CD14-positive monocyte (primary cell): ENCODE measurements around the gene SPRY1. TPM values are rescaled to one million over a fixed set of nuclear protein-coding genes. Genes with fewer than 3 reads are reported as not detected.

Experiments used
- DNase-seq, 3 donors: peaks; one replicate each; pipeline ENCODE4 v3.0.0-alpha.2; 2011 to 2022
- H2AFZ ChIP-seq: 2 replicates; pipeline ENCODE4 v1.6.0; 2012; ENCODE audit warnings: mild to moderate bottlenecking, low read depth, low read length, inconsistent platforms; ENCODE audit not compliant: insufficient read depth, poor library complexity, severe bottlenecking
- H3K27ac ChIP-seq, 2 donors: 1 replicate in 1 of 2; 2 replicates in 1 of 2; pipeline ENCODE4 v1.5.1; 2012 to 2013; ENCODE audit warnings: low read length in 2 of 2, control low read depth in 1 of 2, inconsistent platforms in 1 of 2, low read depth in 1 of 2, mild to moderate bottlenecking in 1 of 2
- H3K27me3 ChIP-seq, 2 donors: one replicate each; pipeline versions ENCODE4 v1.6.0 to v1.6.1; 2011 to 2013; ENCODE audit warnings: low read length in 2 of 2; ENCODE audit not compliant: control insufficient read depth in 2 of 2, insufficient read depth in 2 of 2
- H3K36me3 ChIP-seq, 2 donors: replicated peaks in 1 of 2; 1 replicate in 1 of 2; 2 replicates in 1 of 2; pipeline versions ENCODE4 v1.5.1 to v1.6.1; 2012 to 2013; ENCODE audit warnings: low read length in 2 of 2, control low read depth in 1 of 2, inconsistent platforms in 1 of 2, mild to moderate bottlenecking in 1 of 2; ENCODE audit not compliant: insufficient read depth in 2 of 2, control insufficient read depth in 1 of 2
- H3K4me1 ChIP-seq, 2 donors: 1 replicate in 1 of 2; 2 replicates in 1 of 2; pipeline versions ENCODE4 v1.5.1 to v1.6.1; 2012 to 2013; ENCODE audit warnings: low read length in 2 of 2, control low read depth in 1 of 2, inconsistent platforms in 1 of 2, mild to moderate bottlenecking in 1 of 2, moderate library complexity in 1 of 2; ENCODE audit not compliant: insufficient read depth in 2 of 2, control insufficient read depth in 1 of 2
- H3K4me2 ChIP-seq: replicated peaks from 2 replicates; pipeline ENCODE3; 2012; ENCODE audit warnings: low read length, moderate library complexity, mild to moderate bottlenecking; ENCODE audit not compliant: poor library complexity, severe bottlenecking; ENCODE audit errors: extremely low read depth
- H3K4me3 ChIP-seq, 3 experiments: fragments of 200-600 bp in 1 of 3; sonication (generic) in 1 of 3; replicated peaks in 1 of 3; 1 replicate in 2 of 3; 2 replicates in 1 of 3; pipeline ENCODE4 v1.5.1; 2011 to 2013; ENCODE audit warnings: low read length in 3 of 3, mild to moderate bottlenecking in 3 of 3, control low read depth in 2 of 3, low read depth in 2 of 3, inconsistent platforms in 1 of 3, moderate library complexity in 1 of 3
- H3K79me2 ChIP-seq: 2 replicates; pipeline ENCODE4 v1.6.0; 2012; ENCODE audit warnings: mild to moderate bottlenecking, control low read depth, inconsistent platforms, low read length, moderate library complexity; ENCODE audit not compliant: insufficient read depth
- H3K9ac ChIP-seq: 2 replicates; pipeline ENCODE4 v1.6.0; 2017; ENCODE audit warnings: low read length, mild to moderate bottlenecking; ENCODE audit not compliant: insufficient read depth, poor library complexity, severe bottlenecking
- H3K9me3 ChIP-seq, 2 donors: replicated peaks in 1 of 2; 1 replicate in 1 of 2; 2 replicates in 1 of 2; pipeline versions ENCODE4 v1.5.1 to v1.6.1; 2012 to 2013; ENCODE audit warnings: low read length in 2 of 2, control low read depth in 1 of 2; ENCODE audit not compliant: control insufficient read depth in 1 of 2, insufficient read depth in 1 of 2
- H4K20me1 ChIP-seq: 2 replicates; pipeline ENCODE4 v1.6.0; 2012; ENCODE audit warnings: mild to moderate bottlenecking, low read length, control low read depth, moderate library complexity; ENCODE audit not compliant: insufficient read depth
- H3K27ac Mint-ChIP-seq, 7 donors: one replicate each; pipeline ENCODE4 v1.8.0; 2020; ENCODE audit warnings: mild to moderate bottlenecking in 7 of 7, mixed read lengths in 7 of 7, moderate library complexity in 6 of 7, inconsistent platforms in 2 of 7
- H3K27me3 Mint-ChIP-seq, 3 donors: one replicate each; pipeline ENCODE4 v1.8.0; 2021 to 2022; ENCODE audit warnings: low read depth in 3 of 3, mild to moderate bottlenecking in 3 of 3, mixed read lengths in 3 of 3, moderate library complexity in 3 of 3, inconsistent platforms in 1 of 3
- H3K36me3 Mint-ChIP-seq, 2 donors: one replicate each; pipeline ENCODE4 v1.8.0; 2020; ENCODE audit warnings: mixed read lengths in 2 of 2, inconsistent platforms in 1 of 2, mild to moderate bottlenecking in 1 of 2
- H3K4me1 Mint-ChIP-seq: one replicate; pipeline ENCODE4 v1.8.0; 2020; ENCODE audit warnings: mild to moderate bottlenecking, mixed read lengths
- H3K4me3 Mint-ChIP-seq, 2 donors: one replicate each; pipeline ENCODE4 v1.8.0; 2020; ENCODE audit warnings: mild to moderate bottlenecking in 2 of 2, mixed read lengths in 2 of 2, moderate library complexity in 1 of 2
- H3K9me3 Mint-ChIP-seq, 7 donors: one replicate each; pipeline ENCODE4 v1.8.0; 2020 to 2022; ENCODE audit warnings: mixed read lengths in 7 of 7, mild to moderate bottlenecking in 6 of 7, moderate library complexity in 6 of 7, inconsistent platforms in 2 of 7
- WGBS: methylation state at CpG from one replicate; pipeline ENCODE4 v1.1.5; 2013; ENCODE audit warnings: missing lambda C conversion rate; ENCODE audit not compliant: insufficient coverage; 5-methylcytosine and 5-hydroxymethylcytosine counted together
- intact Hi-C, 2 donors: fragments of 100-400 bp; cut with micrococcal nuclease; formaldehyde crosslinking; loops; one replicate each; pipeline versions ENCODE4 v1.15.0 to v1.15.1; 2023
- polyA plus RNA-seq, 3 donors: library from polyadenylated mRNA; depleted of rRNA in 1 of 3; unstranded in 2 of 3; stranded (reverse) in 1 of 3; fragments of 300-500 nt in 2 of 3; fragments of >200 nt in 1 of 3; fragmentation: Illumina TruSeq in 2 of 3; gene quantifications; 1 replicate in 2 of 3; 2 replicates in 1 of 3; pipeline ENCODE4 v1.2.3, GENCODE V29; 2012 to 2021
- TF ChIP-seq, protein P1 (sequence below): fragments of 200-600 bp; IDR thresholded peaks from one replicate; pipeline ENCODE4 v1.8.0; 2022; ENCODE audit warnings: antibody characterized with exemption, mild to moderate bottlenecking

The SPRY1 gene
- polyA plus RNA-seq, 3 donors: 1.1 to 3.7 (median 2.0) TPM

DNA sequence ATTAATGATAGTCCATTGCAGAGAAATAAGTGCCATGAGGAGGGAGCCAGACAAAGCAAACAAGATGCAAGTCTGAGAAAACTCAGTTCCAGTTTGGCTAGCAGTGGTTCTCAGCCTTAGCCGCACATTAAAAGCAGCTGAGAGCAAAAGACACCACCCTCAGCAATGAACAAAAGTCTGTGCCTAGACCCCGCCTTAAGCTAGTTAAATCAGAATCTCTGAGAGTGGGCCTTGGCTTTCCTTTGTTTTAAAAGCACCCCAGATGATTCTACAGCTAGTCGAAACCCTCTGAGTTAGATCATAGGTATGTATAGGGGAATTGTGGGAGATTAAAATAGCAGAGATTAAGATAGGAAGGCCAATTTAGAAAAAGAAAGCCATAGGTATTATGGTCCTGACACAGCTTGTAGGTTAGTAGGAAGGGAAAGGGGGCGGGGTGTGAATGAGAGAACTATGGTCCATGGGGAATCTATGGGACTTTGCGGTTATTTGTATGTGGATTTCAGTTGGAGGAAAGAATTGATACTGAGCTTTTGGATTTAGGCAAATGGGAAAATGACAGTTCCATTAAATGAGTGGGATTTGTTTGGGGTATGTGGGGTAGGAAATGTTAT is 12.0 kb downstream of the SPRY1 start:
- H3K9ac ChIP-seq: no peak overlapping the region
- no peaks in the 10 kb centered on the region for H3K36me3 ChIP-seq
- H3K4me2 ChIP-seq: no peak overlapping the region
- no peak overlapping the region for H3K27ac ChIP-seq
- intact Hi-C loops: no loop called here
- no peaks in the 10 kb centered on the region for H3K9me3 ChIP-seq
- TF ChIP-seq, protein P1, sequence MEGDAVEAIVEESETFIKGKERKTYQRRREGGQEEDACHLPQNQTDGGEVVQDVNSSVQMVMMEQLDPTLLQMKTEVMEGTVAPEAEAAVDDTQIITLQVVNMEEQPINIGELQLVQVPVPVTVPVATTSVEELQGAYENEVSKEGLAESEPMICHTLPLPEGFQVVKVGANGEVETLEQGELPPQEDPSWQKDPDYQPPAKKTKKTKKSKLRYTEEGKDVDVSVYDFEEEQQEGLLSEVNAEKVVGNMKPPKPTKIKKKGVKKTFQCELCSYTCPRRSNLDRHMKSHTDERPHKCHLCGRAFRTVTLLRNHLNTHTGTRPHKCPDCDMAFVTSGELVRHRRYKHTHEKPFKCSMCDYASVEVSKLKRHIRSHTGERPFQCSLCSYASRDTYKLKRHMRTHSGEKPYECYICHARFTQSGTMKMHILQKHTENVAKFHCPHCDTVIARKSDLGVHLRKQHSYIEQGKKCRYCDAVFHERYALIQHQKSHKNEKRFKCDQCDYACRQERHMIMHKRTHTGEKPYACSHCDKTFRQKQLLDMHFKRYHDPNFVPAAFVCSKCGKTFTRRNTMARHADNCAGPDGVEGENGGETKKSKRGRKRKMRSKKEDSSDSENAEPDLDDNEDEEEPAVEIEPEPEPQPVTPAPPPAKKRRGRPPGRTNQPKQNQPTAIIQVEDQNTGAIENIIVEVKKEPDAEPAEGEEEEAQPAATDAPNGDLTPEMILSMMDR: no peak
- no peak overlapping the region for H3K4me3 ChIP-seq
- H3K79me2 ChIP-seq: no peaks in the 10 kb centered on the region
- H3K36me3 Mint-ChIP-seq: no peaks in the 10 kb centered on the region
- H3K27me3 ChIP-seq: no peaks in the 10 kb centered on the region
- H3K4me1 Mint-ChIP-seq: peaks cover 19% of the 10 kb centered on the region
- H3K27ac Mint-ChIP-seq: no peak overlapping the region
- DNase-seq: no peak
- H3K4me3 Mint-ChIP-seq: no peak overlapping the region
- peaks cover 0 to 1% (median 0%) of the 10 kb centered on the region in 7 donors for H3K9me3 Mint-ChIP-seq
- H2AFZ ChIP-seq: no peak overlapping the region
- 96% methylated on average over 3 of the region's 5 CpGs for WGBS
- H4K20me1 ChIP-seq: no peaks in the 10 kb centered on the region
- H3K4me1 ChIP-seq: peaks cover 7 to 12% of the 10 kb centered on the region in 2 donors
- no peaks in the 10 kb centered on the region for H3K27me3 Mint-ChIP-seq

DNA sequence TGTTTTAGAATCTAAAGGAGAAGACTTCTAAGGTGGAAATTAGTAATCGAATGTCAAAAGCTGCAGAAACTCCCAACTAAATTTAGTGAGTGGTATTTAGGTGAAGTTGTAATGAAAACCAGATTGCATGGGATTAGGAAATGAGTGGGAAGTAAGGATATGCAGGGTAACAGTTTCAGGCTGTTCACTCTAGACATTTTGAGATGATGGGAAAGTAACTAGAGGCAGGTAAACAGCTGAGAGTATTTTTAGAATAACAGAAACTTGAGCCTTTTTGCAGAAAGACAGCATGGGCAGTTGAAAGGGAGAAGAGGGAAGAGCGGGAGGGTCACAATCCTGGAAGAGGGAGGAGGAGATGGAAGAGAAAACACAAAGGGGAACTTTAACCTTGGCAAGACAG is 12.7 kb downstream of the SPRY1 start:
- no peak overlapping the region for H3K9ac ChIP-seq
- H3K27me3 ChIP-seq: no peaks in the 10 kb centered on the region
- no peak overlapping the region for H2AFZ ChIP-seq
- Mint-ChIP-seq H3K27ac (no peak overlapping the region), H3K4me3 (no peak overlapping the region), H3K27me3 (peaks cover 0 to 2% (median 0%) of the 10 kb centered on the region in 3 donors), H3K36me3 (no peaks in the 10 kb centered on the region), H3K4me1 (peaks cover 24% of the 10 kb centered on the region), H3K9me3 (peaks cover 0 to 1% (median 0%) of the 10 kb centered on the region in 7 donors)
- no peaks in the 10 kb centered on the region for H3K9me3 ChIP-seq
- H4K20me1 ChIP-seq: no peaks in the 10 kb centered on the region
- DNase-seq: no peak
- H3K27ac ChIP-seq: no peak overlapping the region
- 75% methylated on average over 2 of the region's 2 CpGs for whole genome bisulfite sequencing
- H3K4me2 ChIP-seq: no peak overlapping the region
- H3K36me3 ChIP-seq: no peaks in the 10 kb centered on the region
- no peak overlapping the region for H3K4me3 ChIP-seq
- no peaks in the 10 kb centered on the region for H3K79me2 ChIP-seq
- TF ChIP-seq, protein P1: no peak
- H3K4me1 ChIP-seq: peaks cover 9 to 12% of the 10 kb centered on the region in 2 donors
- intact Hi-C loops: no loop called here
